B cell (primary cell): ENCODE data around the gene UBE2J2. TPM values are rescaled to one million over a fixed set of nuclear protein-coding genes. Genes with fewer than 3 reads are reported as not detected.

Experiments
- ATAC-seq: fragments of 200-7000 bp; cut with Tn5 transposase; one replicate; pipeline ENCODE4 v1.10.0; 2021; ENCODE audit warnings: low read depth, mild to moderate bottlenecking, moderate number of reproducible peaks, moderate library complexity
- CTCF ChIA-PET: fragments of 350-600 bp; sonication (Branson Sonifier 250); formaldehyde crosslinking; loops from one replicate; lab custom pipeline; 2021; ENCODE audit warnings: antibody characterized with exemption, inconsistent platforms; lab: Charles Lee
- POLR2A ChIA-PET: fragments of 350-600 bp; sonication (Branson Sonifier 250); formaldehyde crosslinking; loops from one replicate; lab custom pipeline; 2021; ENCODE audit warnings: antibody characterized with exemption; lab: Charles Lee
- DNase-seq: peaks from one replicate; pipeline ENCODE4 v3.0.0; 2013
- H2AFZ ChIP-seq: 2 replicates; pipeline ENCODE4 v1.6.1; 2012; ENCODE audit warnings: mild to moderate bottlenecking, low read depth, low read length; ENCODE audit not compliant: insufficient read depth, poor library complexity, severe bottlenecking
- H3K27ac ChIP-seq, 2 donors: 1 replicate in 1 of 2; 2 replicates in 1 of 2; pipeline ENCODE4 v1.5.1; 2012 to 2013; ENCODE audit warnings: low read length in 2 of 2, mild to moderate bottlenecking in 2 of 2, moderate library complexity in 1 of 2
- H3K27me3 ChIP-seq, 4 experiments: fragments of 200-600 bp in 1 of 4; sonication (generic) in 1 of 4; replicated peaks in 1 of 4; 1 replicate in 2 of 4; 2 replicates in 2 of 4; pipeline versions ENCODE4 v1.6.1 to v1.7.0; 2013 to 2016; ENCODE audit warnings: low read length in 3 of 4, mild to moderate bottlenecking in 2 of 4, mixed read lengths in 1 of 4, moderate library complexity in 1 of 4; ENCODE audit not compliant: insufficient read depth in 4 of 4, control insufficient read depth in 3 of 4; ENCODE audit errors: control extremely low read depth in 1 of 4
- H3K36me3 ChIP-seq, 2 experiments: replicated peaks in 1 of 2; 1 replicate in 1 of 2; 2 replicates in 1 of 2; pipeline versions ENCODE4 v1.6.1 to v1.7.1; 2013; ENCODE audit warnings: low read length in 1 of 2; ENCODE audit not compliant: insufficient read depth in 2 of 2, control insufficient read depth in 1 of 2; ENCODE audit errors: control extremely low read depth in 1 of 2, extremely low read depth in 1 of 2
- H3K4me1 ChIP-seq, 2 donors: fragments of 200-600 bp in 1 of 2; sonication (generic) in 1 of 2; 1 replicate in 1 of 2; 2 replicates in 1 of 2; pipeline versions ENCODE4 v1.5.1 to v1.6.1; 2013 to 2017; ENCODE audit warnings: low read length in 2 of 2; ENCODE audit not compliant: control insufficient read depth in 2 of 2, insufficient read depth in 2 of 2
- H3K4me2 ChIP-seq: replicated peaks from 2 replicates; pipeline ENCODE3; 2012; ENCODE audit warnings: mild to moderate bottlenecking, low read depth, low read length; ENCODE audit not compliant: poor library complexity, severe bottlenecking
- H3K4me3 ChIP-seq, 5 experiments: fragments of 200-600 bp in 1 of 5; sonication (generic) in 1 of 5; 1 replicate in 3 of 5; 2 replicates in 2 of 5; pipeline versions ENCODE4 v1.5.1 to v1.7.0; 2011 to 2016; ENCODE audit warnings: low read length in 4 of 5, mild to moderate bottlenecking in 4 of 5, low read depth in 2 of 5, control low read depth in 1 of 5, moderate library complexity in 1 of 5; ENCODE audit not compliant: insufficient read depth in 1 of 5; ENCODE audit errors: control extremely low read depth in 1 of 5, extremely low read depth in 1 of 5
- H3K79me2 ChIP-seq: fragments of 200-600 bp; sonication (generic); one replicate; pipeline ENCODE4 v1.6.0; 2016; ENCODE audit warnings: low read length; ENCODE audit not compliant: control insufficient read depth, insufficient read depth
- H3K9ac ChIP-seq: fragments of 200-600 bp; sonication (generic); 2 replicates; pipeline ENCODE4 v1.6.1; 2017; ENCODE audit warnings: mild to moderate bottlenecking, low read length, moderate library complexity
- H3K9me3 ChIP-seq, 3 donors: one replicate each; pipeline versions ENCODE4 v1.6.1 to v1.7.1; 2013; ENCODE audit warnings: low read length in 2 of 3; ENCODE audit not compliant: control insufficient read depth in 2 of 3, insufficient read depth in 1 of 3; ENCODE audit errors: control extremely low read depth in 1 of 3
- H4K20me1 ChIP-seq: 2 replicates; pipeline ENCODE4 v1.6.0; 2012; ENCODE audit warnings: mild to moderate bottlenecking, low read length; ENCODE audit not compliant: insufficient read depth, control insufficient read depth, poor library complexity, severe bottlenecking
- H3K27ac Mint-ChIP-seq: one replicate; pipeline ENCODE4 v1.8.0; 2021; ENCODE audit warnings: mixed read lengths
- H3K27me3 Mint-ChIP-seq: one replicate; pipeline ENCODE4 v1.8.0; 2021; ENCODE audit warnings: mixed read lengths
- H3K4me1 Mint-ChIP-seq: one replicate; pipeline ENCODE4 v1.8.0; 2021; ENCODE audit warnings: mixed read lengths
- H3K4me3 Mint-ChIP-seq: one replicate; pipeline ENCODE4 v1.8.0; 2021; ENCODE audit warnings: mixed read lengths
- H3K9me3 Mint-ChIP-seq: one replicate; pipeline ENCODE4 v1.8.0; 2022; ENCODE audit warnings: mixed read lengths; ENCODE audit not compliant: insufficient read depth
- EZH2 ChIP-seq: IDR thresholded peaks from 2 replicates; pipeline ENCODE4 v1.6.1; 2012; ENCODE audit warnings: borderline replicate concordance, low read depth, mild to moderate bottlenecking, moderate library complexity, low read length; ENCODE audit not compliant: insufficient read depth, poor library complexity, severe bottlenecking
- WGBS: methylation state at CpG from one replicate; pipeline ENCODE4 v1.1.5; 2013; ENCODE audit warnings: missing lambda C conversion rate; ENCODE audit not compliant: insufficient coverage; 5-methylcytosine and 5-hydroxymethylcytosine counted together
- intact Hi-C: fragments of 100-400 bp; cut with micrococcal nuclease; formaldehyde crosslinking; loops from one replicate; pipeline ENCODE4 v1.10.0; 2022
- polyA plus RNA-seq: library from polyadenylated mRNA; depleted of rRNA; stranded (reverse); fragments of >200 nt; gene quantifications from 2 replicates; pipeline ENCODE4 v1.2.3, GENCODE V29; 2012
- total RNA-seq, 2 donors: library from RNA; stranded (reverse); fragments of 120-200 nt in 1 of 2; gene quantifications; 1 replicate in 1 of 2; 2 replicates in 1 of 2; pipeline versions ENCODE4 v1.2.3 to v1.2.4, GENCODE V29; 2013 to 2022
- TF ChIP-seq, protein P1 (sequence below): fragments of 200-600 bp; IDR thresholded peaks from one replicate; pipeline ENCODE4 v1.8.0; 2022; ENCODE audit warnings: antibody characterized with exemption, mild to moderate bottlenecking

UBE2J2 gene
- total and polyA plus RNA-seq, 2 donors (not counting 1 experiment from before 2014, with no cell fraction given) = 40.1 to 115 TPM

GRCh38 chr1:1241588-1242219, 31.9 kb downstream of the UBE2J2 start:
- ChIA-PET CTCF (interaction anchor here (2.0 to 2.3 kb wide), 2 partner anchors 9 to 119 kb away, joined by 6 to 7 read pairs; no protein-coding TSS in a partner anchor), POLR2A (interaction anchor here (1.2 kb wide), 1 partner anchor 105 kb away, joined by 15 read pairs; no protein-coding TSS in a partner anchor)
- Histone ChIP-seq H3K4me1 (peaks cover 20% of the 10 kb centered on the region in 2 donors), H3K9me3 (peaks cover 0 to 11% (median 0%) of the 10 kb centered on the region in 3 donors), H4K20me1 (peaks cover under 1% of the 10 kb centered on the region), H3K9ac (no peak overlapping the region), H3K4me3 (no peak overlapping the region), H3K4me2 (no peak overlapping the region), H3K79me2 (no peaks in the 10 kb centered on the region), H3K27me3 (peaks cover 0 to 52% (median 12%) of the 10 kb centered on the region in 4 experiments), H3K36me3 (no peaks in the 10 kb centered on the region), H3K27ac (no peak overlapping the region), H2AFZ (no peak overlapping the region)
- Mint-ChIP-seq H3K9me3 (no peaks in the 10 kb centered on the region), H3K27me3 (no peaks in the 10 kb centered on the region), H3K4me3 (no peak overlapping the region), H3K27ac (no peak overlapping the region), H3K4me1 (peaks cover 11% of the 10 kb centered on the region)
- ATAC-seq (no peak), DNase-seq (no peak)
- TF ChIP-seq, protein P1, sequence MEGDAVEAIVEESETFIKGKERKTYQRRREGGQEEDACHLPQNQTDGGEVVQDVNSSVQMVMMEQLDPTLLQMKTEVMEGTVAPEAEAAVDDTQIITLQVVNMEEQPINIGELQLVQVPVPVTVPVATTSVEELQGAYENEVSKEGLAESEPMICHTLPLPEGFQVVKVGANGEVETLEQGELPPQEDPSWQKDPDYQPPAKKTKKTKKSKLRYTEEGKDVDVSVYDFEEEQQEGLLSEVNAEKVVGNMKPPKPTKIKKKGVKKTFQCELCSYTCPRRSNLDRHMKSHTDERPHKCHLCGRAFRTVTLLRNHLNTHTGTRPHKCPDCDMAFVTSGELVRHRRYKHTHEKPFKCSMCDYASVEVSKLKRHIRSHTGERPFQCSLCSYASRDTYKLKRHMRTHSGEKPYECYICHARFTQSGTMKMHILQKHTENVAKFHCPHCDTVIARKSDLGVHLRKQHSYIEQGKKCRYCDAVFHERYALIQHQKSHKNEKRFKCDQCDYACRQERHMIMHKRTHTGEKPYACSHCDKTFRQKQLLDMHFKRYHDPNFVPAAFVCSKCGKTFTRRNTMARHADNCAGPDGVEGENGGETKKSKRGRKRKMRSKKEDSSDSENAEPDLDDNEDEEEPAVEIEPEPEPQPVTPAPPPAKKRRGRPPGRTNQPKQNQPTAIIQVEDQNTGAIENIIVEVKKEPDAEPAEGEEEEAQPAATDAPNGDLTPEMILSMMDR = no peak
- no peak for TF ChIP-seq EZH2
- 87% methylated on average over 23 of the region's 26 CpGs for WGBS
- intact Hi-C loops = no loop called here
